Kidney (tissue), 14 donors: ENCODE results near the gene WDFY4. TPM values are rescaled to one million over a fixed set of nuclear protein-coding genes. Genes with fewer than 3 reads are reported as not detected.

Source experiments
- DNase-seq, 5 donors: peaks; one replicate each; pipeline ENCODE4 v3.0.0-alpha.2; 2013 to 2020
- FAIRE-seq: peaks from 2 replicates; lab custom pipeline; 2012; peaks lifted over from hg19 to GRCh38; lab: Jason Lieb, UNC
- H3K27ac ChIP-seq, 2 donors: one replicate each; pipeline ENCODE4 v1.7.0; 2013; ENCODE audit warnings: low read depth in 2 of 2, low read length in 2 of 2, inconsistent platforms in 1 of 2
- H3K27me3 ChIP-seq: one replicate; pipeline ENCODE4 v1.7.1; 2013; ENCODE audit warnings: low read length, inconsistent platforms; ENCODE audit not compliant: control insufficient read depth, insufficient read depth
- H3K36me3 ChIP-seq, 3 donors: one replicate each; pipeline versions ENCODE4 v1.7.0 to v1.7.1; 2013; ENCODE audit warnings: low read length in 3 of 3, control low read depth in 1 of 3, inconsistent platforms in 1 of 3; ENCODE audit not compliant: insufficient read depth in 3 of 3, control insufficient read depth in 2 of 3
- H3K4me1 ChIP-seq, 3 donors: one replicate each; pipeline versions ENCODE4 v1.7.0 to v1.7.1; 2013; ENCODE audit warnings: low read length in 3 of 3, inconsistent platforms in 1 of 3, low read depth in 1 of 3; ENCODE audit not compliant: control insufficient read depth in 2 of 3, insufficient read depth in 2 of 3
- H3K4me3 ChIP-seq, 3 donors: one replicate each; pipeline versions ENCODE4 v1.7.0 to v1.8.1; 2013; ENCODE audit warnings: low read length in 3 of 3, control low read depth in 1 of 3, inconsistent platforms in 1 of 3
- H3K9ac ChIP-seq, 3 donors: one replicate each; pipeline versions ENCODE4 v1.7.0 to v1.7.1; 2013; ENCODE audit warnings: low read length in 3 of 3, control low read depth in 1 of 3, inconsistent platforms in 1 of 3
- H3K9me3 ChIP-seq, 3 donors: one replicate each; pipeline versions ENCODE4 v1.7.0 to v1.7.1; 2013; ENCODE audit warnings: low read length in 3 of 3, control low read depth in 1 of 3, inconsistent platforms in 1 of 3; ENCODE audit not compliant: control insufficient read depth in 2 of 3, insufficient read depth in 1 of 3
- CTCF ChIP-seq: IDR thresholded peaks from 3 replicates; pipeline ENCODE4 v1.5.1; 2012; ENCODE audit warnings: mild to moderate bottlenecking, moderate library complexity, borderline replicate concordance; ENCODE audit not compliant: insufficient read depth; ENCODE audit errors: extremely low read depth
- intact Hi-C: fragments of 100-400 bp; cut with DNase I; formaldehyde crosslinking; loops from one replicate; pipeline ENCODE4 v1.11.1; 2022
- polyA plus RNA-seq: library from polyadenylated mRNA; stranded (reverse); fragments of 350-450 nt; fragmentation: Illumina TruSeq; extraction: RNeasy Lipid Tissue Mini Kit (QIAGEN cat#74804); gene quantifications from one replicate; pipeline ENCODE4 v1.2.3, GENCODE V29; 2014; ENCODE audit warnings: low read depth, low replicate concordance; ENCODE audit not compliant: insufficient read depth
- total RNA-seq: library from RNA; stranded (reverse); fragmentation: NEBNext Ultra II Directional; extraction: Animal tissue kit (Norgen Biotek cat#: 25700); gene quantifications from one replicate; pipeline ENCODE4 v1.2.1, GENCODE V29; 2021
- donor health status: control.
- donor health status: control.
- donor health status: control.
- donor health status: control.
- donor health status: control.
- donor health status: DM: yes; HTN: yes; CAD: no.
- donor health status: Normal renal cell carcinoma (clear cell type).

Gene WDFY4
- total and polyA plus RNA-seq, 2 donors from 2014 or later: 1.7 to 13.3 TPM

- intact Hi-C loops: no loop called here
- no peak for TF ChIP-seq CTCF
- H3K27me3 ChIP-seq: no peaks in the 10 kb centered on the region
- DNase-seq (no peak), FAIRE-seq (no peak)
- H3K36me3 ChIP-seq: no peaks in the 10 kb centered on the region
- H3K27ac ChIP-seq: no peak overlapping the region
- H3K4me3 ChIP-seq: no peak overlapping the region
- no peak overlapping the region for H3K9ac ChIP-seq
- H3K4me1 ChIP-seq: no peaks in the 10 kb centered on the region
- H3K9me3 ChIP-seq: no peaks in the 10 kb centered on the region
Measured at GRCh38 chr10:48798481-48799254, 114.0 kb downstream of the WDFY4 start.

GRCh38 chr10:48799341-48800006 lies 114.8 kb downstream of the WDFY4 start:
- Histone ChIP-seq H3K9ac (no peak overlapping the region), H3K4me3 (no peak overlapping the region), H3K9me3 (no peaks in the 10 kb centered on the region), H3K4me1 (no peaks in the 10 kb centered on the region), H3K27ac (no peak overlapping the region), H3K36me3 (no peaks in the 10 kb centered on the region), H3K27me3 (no peaks in the 10 kb centered on the region)
- FAIRE-seq (no peak), DNase-seq (no peak)
- intact Hi-C loops: no loop called here
- TF ChIP-seq CTCF: no peak

DNA sequence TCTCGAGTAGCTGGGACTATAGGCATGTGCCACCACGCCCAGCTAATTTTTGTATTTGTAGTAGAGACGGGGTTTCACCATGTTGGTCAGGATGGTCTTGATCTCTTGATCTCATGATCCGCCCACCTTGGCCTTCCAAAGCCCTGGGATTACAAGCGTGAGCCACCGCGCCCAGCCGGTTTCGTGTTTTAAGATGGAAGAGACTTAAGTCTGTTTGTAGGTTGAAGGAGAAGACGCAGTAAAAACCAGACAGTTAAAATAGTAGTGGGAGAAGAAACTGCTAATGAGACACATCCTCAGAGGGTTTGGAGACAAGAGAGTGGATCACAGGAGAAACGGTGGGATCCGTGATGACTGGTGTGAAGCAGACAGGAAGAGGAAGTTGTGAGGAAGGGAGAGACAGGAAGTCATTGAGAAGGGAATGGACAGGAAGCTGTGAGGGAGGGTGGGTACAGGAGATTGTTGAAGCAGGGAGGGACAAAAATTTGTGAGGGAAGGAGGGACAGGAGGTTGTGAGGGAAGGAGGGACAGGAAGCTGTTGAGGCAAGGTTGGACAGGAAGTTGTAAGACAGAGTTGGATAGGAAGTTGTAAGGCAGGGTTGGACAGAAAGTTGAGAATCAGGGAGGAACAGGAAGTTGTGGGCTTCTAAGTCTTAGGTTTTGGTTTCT lies 115.5 kb downstream of the WDFY4 start:
- H3K36me3 ChIP-seq: no peaks in the 10 kb centered on the region
- peak overlapping the region in 1 of 2 donors; percentile 2 for H3K27ac ChIP-seq
- H3K4me1 ChIP-seq: no peaks in the 10 kb centered on the region
- DNase-seq (no peak), FAIRE-seq (no peak)
- H3K9ac ChIP-seq: no peak overlapping the region
- H3K4me3 ChIP-seq: no peak overlapping the region
- no peaks in the 10 kb centered on the region for H3K27me3 ChIP-seq
- intact Hi-C loops: no loop called here
- no peak for TF ChIP-seq CTCF
- no peaks in the 10 kb centered on the region for H3K9me3 ChIP-seq
